OCI-LY7 (cell line): ENCODE measurements around the gene SIX3. TPM values are rescaled to one million over a fixed set of nuclear protein-coding genes. Genes with fewer than 3 reads are reported as not detected.

Experiments used
- BruUV-seq: library from RNA; stranded (reverse); fragments of 400-500 nt; replicated peaks from 2 replicates; lab custom pipeline; 2021; lab: Mats Ljungman, UMichigan
- CTCF ChIA-PET: fragments of 300-600 bp; sonication (Branson Sonifier 250); formaldehyde crosslinking; loops from one replicate; lab custom pipeline; 2022; ENCODE audit warnings: antibody characterized with exemption; ENCODE audit not compliant: unreplicated experiment; lab: Charles Lee
- POLR2A ChIA-PET: fragments of 300-600 bp; sonication (Branson Sonifier 250); formaldehyde crosslinking; loops from one replicate; lab custom pipeline; 2022; ENCODE audit warnings: antibody characterized with exemption; lab: Charles Lee
- DNase-seq: peaks from one replicate; pipeline ENCODE4 v3.0.0-alpha.2; 2015; ENCODE audit warnings: low spot score
- H2AFZ ChIP-seq: fragments of 200-600 bp; sonication (generic), shearing (Covaris generic); 2 replicates; pipeline ENCODE4 v1.6.1; 2014; ENCODE audit warnings: mild to moderate bottlenecking, antibody characterized with exemption, low read length, moderate library complexity
- H3K27ac ChIP-seq: fragments of 200-600 bp; sonication (generic); 2 replicates; pipeline ENCODE4 v1.5.1; 2014; ENCODE audit warnings: mixed run types, low read depth, mild to moderate bottlenecking, moderate library complexity, low read length, inconsistent platforms; ENCODE audit not compliant: poor library complexity, severe bottlenecking
- H3K36me3 ChIP-seq: fragments of 200-600 bp; sonication (generic); 2 replicates; pipeline ENCODE4 v1.6.1; 2014; ENCODE audit warnings: mild to moderate bottlenecking, antibody characterized with exemption, low read length, moderate library complexity, mixed read lengths; ENCODE audit not compliant: insufficient read depth
- H3K4me1 ChIP-seq: fragments of 200-600 bp; sonication (generic); 2 replicates; pipeline ENCODE4 v1.5.1; 2014; ENCODE audit warnings: mild to moderate bottlenecking, low read length; ENCODE audit not compliant: insufficient read depth, poor library complexity, severe bottlenecking
- H3K4me2 ChIP-seq: fragments of 200-600 bp; sonication (generic); 2 replicates; pipeline ENCODE4 v1.6.1; 2014; ENCODE audit warnings: mild to moderate bottlenecking, low read length
- H3K4me3 ChIP-seq: fragments of 200-600 bp; sonication (generic); 2 replicates; pipeline ENCODE4 v1.5.1; 2014; ENCODE audit warnings: mild to moderate bottlenecking, low read depth, low read length; ENCODE audit not compliant: poor library complexity, severe bottlenecking
- H3K79me2 ChIP-seq: fragments of 200-600 bp; sonication (generic); 2 replicates; pipeline ENCODE4 v1.6.1; 2016; ENCODE audit warnings: low read depth, mild to moderate bottlenecking, low read length, moderate library complexity, mixed read lengths; ENCODE audit not compliant: insufficient read depth
- H3K9me2 ChIP-seq: fragments of 200-600 bp; sonication (generic); 2 replicates; pipeline ENCODE4 v1.6.1; 2016; ENCODE audit warnings: mild to moderate bottlenecking, low read length, mixed read lengths; ENCODE audit not compliant: insufficient read depth
- H3K9me3 ChIP-seq: fragments of 200-600 bp; sonication (generic); 2 replicates; pipeline ENCODE4 v1.6.1; 2014; ENCODE audit warnings: mild to moderate bottlenecking, mixed run types, low read length, mixed read lengths
- H4K20me1 ChIP-seq: fragments of 200-600 bp; sonication (generic); 2 replicates; pipeline ENCODE4 v1.6.1; 2014; ENCODE audit warnings: mild to moderate bottlenecking, antibody characterized with exemption, low read length, moderate library complexity, mixed read lengths; ENCODE audit not compliant: insufficient read depth
- EZH2phosphoT487 ChIP-seq: fragments of 200-600 bp; sonication (generic); IDR thresholded peaks from 2 replicates; pipeline ENCODE4 v1.6.1; 2018; ENCODE audit warnings: low read depth, borderline replicate concordance, mild to moderate bottlenecking, mixed run types, antibody characterized with exemption, low read length, moderate library complexity, mixed read lengths
- intact Hi-C: fragments of 100-400 bp; cut with micrococcal nuclease; formaldehyde crosslinking; loops from one replicate; pipeline ENCODE4 v1.10.0; 2022; ENCODE audit not compliant: unreplicated experiment
- total RNA-seq, 2 experiments: library from RNA; depleted of rRNA in 1 of 2; stranded (reverse); fragments of >200 nt in 1 of 2; shearing (Covaris generic) in 1 of 2; gene quantifications; 2 replicates each; pipeline ENCODE4 v1.2.3, GENCODE V29; 2014 to 2022
- TF ChIP-seq, protein P1 (sequence below): fragments of 200-600 bp; sonication (generic); conservative IDR thresholded peaks from 2 replicates; pipeline ENCODE4 v1.5.1; 2014; ENCODE audit warnings: mild to moderate bottlenecking, antibody characterized with exemption, low read length, moderate library complexity, mixed read lengths

The SIX3 gene
- total RNA-seq, 2 experiments from 2014 or later = not detected

DNA sequence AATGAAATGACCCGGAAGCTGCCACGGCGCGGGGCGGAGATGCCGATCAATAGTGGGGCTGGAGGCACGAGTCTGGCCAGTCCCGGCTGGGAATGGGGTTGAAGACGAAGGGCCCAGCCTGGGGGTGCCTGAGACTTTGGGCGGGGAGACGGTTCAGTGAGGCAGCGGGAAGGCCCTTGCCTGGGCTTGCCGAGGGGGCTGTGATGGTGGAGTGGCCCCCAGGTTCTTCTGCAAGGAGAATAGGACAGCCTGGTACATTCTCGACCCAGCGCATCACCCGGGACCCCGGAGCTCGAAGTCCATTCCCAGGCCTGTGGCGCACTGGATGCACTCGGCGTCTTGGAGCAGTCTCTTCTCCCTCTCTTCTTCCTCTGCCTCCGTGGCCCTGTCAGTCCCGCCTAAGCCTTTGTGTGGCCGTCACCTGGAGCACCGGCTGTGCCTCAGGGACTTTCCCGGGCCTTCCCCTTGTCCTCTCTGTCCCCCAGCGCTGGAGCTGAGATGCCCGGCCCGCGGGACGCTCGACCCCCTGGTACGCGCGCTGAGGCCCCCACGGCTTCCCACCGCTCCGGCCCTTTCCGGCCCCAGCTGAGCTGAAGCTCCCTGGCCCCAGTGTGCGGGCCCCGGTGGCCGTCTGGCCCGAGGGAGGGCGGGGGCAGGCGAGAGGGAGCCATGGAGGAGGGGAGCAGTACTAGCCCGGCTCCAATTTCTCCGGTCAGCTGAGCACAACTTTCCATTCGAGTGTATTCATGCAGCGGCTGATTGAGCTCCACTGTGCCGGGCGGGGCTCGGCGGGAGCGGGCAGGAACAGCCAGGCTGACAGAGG, 8.0 kb downstream of the SIX3 start:
- Histone ChIP-seq H3K9me2 (no peaks in the 10 kb centered on the region), H3K27ac (no peak overlapping the region), H4K20me1 (no peaks in the 10 kb centered on the region), H3K4me3 (no peak overlapping the region), H3K36me3 (no peaks in the 10 kb centered on the region), H3K9me3 (no peaks in the 10 kb centered on the region), H3K79me2 (no peaks in the 10 kb centered on the region), H3K4me2 (no peak overlapping the region), H2AFZ (no peak overlapping the region), H3K4me1 (no peaks in the 10 kb centered on the region)
- ChIA-PET POLR2A (no interaction called here), CTCF (no interaction called here)
- TF ChIP-seq EZH2phosphoT487 = no peak
- TF ChIP-seq, protein P1, sequence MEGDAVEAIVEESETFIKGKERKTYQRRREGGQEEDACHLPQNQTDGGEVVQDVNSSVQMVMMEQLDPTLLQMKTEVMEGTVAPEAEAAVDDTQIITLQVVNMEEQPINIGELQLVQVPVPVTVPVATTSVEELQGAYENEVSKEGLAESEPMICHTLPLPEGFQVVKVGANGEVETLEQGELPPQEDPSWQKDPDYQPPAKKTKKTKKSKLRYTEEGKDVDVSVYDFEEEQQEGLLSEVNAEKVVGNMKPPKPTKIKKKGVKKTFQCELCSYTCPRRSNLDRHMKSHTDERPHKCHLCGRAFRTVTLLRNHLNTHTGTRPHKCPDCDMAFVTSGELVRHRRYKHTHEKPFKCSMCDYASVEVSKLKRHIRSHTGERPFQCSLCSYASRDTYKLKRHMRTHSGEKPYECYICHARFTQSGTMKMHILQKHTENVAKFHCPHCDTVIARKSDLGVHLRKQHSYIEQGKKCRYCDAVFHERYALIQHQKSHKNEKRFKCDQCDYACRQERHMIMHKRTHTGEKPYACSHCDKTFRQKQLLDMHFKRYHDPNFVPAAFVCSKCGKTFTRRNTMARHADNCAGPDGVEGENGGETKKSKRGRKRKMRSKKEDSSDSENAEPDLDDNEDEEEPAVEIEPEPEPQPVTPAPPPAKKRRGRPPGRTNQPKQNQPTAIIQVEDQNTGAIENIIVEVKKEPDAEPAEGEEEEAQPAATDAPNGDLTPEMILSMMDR = no peak
- DNase-seq = no peak
- intact Hi-C loops = no loop called here
- no TSS peak for BruUV-seq

DNA sequence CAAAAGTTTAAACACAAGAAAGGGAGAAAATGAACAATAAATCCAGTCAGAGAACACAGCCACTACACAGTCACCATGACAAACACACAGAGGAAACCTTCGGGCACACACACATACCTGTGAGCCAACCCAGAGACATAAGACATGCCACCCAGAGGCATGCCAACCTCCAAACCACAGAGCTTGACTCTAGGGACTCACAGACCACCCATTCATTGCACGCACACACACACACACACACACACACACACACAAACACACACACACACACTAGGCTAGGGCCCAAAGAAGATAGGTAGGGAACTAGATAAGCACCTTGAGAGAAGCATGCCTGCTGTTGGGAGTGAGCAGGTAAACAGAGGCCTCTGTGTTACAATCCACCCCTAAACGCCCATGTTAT, 9.1 kb downstream of the SIX3 start:
- H3K36me3 ChIP-seq = no peaks in the 10 kb centered on the region
- ChIA-PET CTCF (no interaction called here), POLR2A (no interaction called here)
- no peak overlapping the region for H2AFZ ChIP-seq
- no peak overlapping the region for H3K27ac ChIP-seq
- H4K20me1 ChIP-seq = no peaks in the 10 kb centered on the region
- H3K79me2 ChIP-seq = no peaks in the 10 kb centered on the region
- no peaks in the 10 kb centered on the region for H3K9me3 ChIP-seq
- no peak for DNase-seq
- no peak overlapping the region for H3K4me2 ChIP-seq
- no peak for TF ChIP-seq EZH2phosphoT487
- TF ChIP-seq, protein P1 = no peak
- no peaks in the 10 kb centered on the region for H3K4me1 ChIP-seq
- no peaks in the 10 kb centered on the region for H3K9me2 ChIP-seq
- BruUV-seq = no TSS peak
- H3K4me3 ChIP-seq = no peak overlapping the region
- intact Hi-C loops = no loop called here

DNA sequence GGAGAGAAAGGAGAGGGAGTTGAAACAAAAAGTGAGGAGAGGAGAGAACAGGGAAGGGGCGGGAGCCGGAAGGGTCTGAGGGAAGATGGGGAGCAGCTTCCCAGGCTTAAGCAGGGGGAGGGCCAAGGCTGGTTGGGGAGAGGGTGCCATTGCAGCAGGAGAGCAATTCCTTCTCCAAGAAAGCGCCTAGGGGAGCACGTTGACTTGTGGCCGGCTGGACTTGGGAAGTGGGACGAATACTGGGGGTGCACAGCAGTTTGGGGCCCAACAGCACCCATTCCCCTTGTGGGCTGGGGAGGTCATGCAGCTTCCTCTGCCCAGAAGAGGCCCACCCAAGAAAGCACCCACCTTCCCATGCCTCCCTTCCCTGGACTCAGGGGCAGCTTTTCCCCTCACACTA, 9.6 kb downstream of the SIX3 start:
- Histone ChIP-seq H3K4me3 (no peak overlapping the region), H3K9me2 (no peaks in the 10 kb centered on the region), H3K27ac (no peak overlapping the region), H2AFZ (no peak overlapping the region), H3K4me2 (no peak overlapping the region), H3K79me2 (no peaks in the 10 kb centered on the region), H3K36me3 (no peaks in the 10 kb centered on the region), H3K4me1 (no peaks in the 10 kb centered on the region), H4K20me1 (no peaks in the 10 kb centered on the region), H3K9me3 (no peaks in the 10 kb centered on the region)
- ChIA-PET POLR2A (no interaction called here), CTCF (no interaction called here)
- DNase-seq = no peak
- TF ChIP-seq, protein P1 = no peak
- no peak for TF ChIP-seq EZH2phosphoT487
- BruUV-seq = no TSS peak
- intact Hi-C loops = no loop called here
